HL-60/S4 treated with phorbol 12-myristate 13-acetate at 8.2 ng/mL for 4 days and 3 days (cell line): ENCODE measurements around the gene CABP2.
"Not testable (repeated sequence)": the region's sequence is repeated elsewhere in the genome, so short reads cannot be mapped to it uniquely, and the experiment has no call there.

ENCODE experiments used
- in situ Hi-C: fragments of 300-500 bp; cut with MboI; formaldehyde crosslinking; loops from 2 replicates; pipeline ENCODE4 v1.15.0; 2022; ENCODE audit warnings: low sequenced_read_pairs

CABP2 gene

DNA sequence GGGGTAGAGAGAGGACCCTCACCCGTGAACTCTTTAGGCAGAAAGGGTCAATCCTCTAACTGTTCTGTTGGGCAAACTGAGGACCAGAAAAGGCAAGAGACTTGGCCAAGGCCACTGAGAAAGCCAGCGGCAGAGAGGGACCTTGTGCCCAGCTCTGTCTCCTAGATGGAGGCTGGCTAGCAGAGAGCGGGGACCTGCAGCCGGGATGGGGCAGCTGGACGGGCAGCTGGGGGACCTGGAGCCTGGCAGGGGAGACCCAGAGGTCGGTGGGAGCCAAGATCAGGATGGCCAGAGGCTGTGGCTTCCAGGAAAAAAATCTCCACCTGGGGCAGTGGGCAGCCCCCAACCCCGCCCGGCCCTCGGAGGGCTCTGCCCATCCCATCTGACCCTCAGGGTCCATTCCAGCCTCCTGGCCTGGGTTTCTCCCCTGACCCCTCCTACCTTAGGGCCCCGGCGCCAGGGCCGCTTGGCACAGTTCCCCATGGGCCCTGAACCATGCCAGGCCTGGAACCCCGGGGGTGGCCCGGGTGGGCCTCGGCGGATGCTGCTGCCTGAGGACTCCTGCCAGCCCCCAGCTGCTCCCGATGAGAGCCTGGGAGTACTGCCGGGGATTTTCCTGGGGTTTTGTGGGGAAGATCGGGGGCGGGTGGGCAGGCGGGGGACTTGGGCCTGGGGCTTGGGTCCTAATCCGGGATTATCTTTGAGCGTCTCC lies at the start of gene CABP2:
Gene CABP2, minus strand, starts transcription at position 603 of the 712 bp plus-strand sequence. Its CDS starts 120 bp downstream, at position 483.
- in situ Hi-C loops = no loop called here

DNA sequence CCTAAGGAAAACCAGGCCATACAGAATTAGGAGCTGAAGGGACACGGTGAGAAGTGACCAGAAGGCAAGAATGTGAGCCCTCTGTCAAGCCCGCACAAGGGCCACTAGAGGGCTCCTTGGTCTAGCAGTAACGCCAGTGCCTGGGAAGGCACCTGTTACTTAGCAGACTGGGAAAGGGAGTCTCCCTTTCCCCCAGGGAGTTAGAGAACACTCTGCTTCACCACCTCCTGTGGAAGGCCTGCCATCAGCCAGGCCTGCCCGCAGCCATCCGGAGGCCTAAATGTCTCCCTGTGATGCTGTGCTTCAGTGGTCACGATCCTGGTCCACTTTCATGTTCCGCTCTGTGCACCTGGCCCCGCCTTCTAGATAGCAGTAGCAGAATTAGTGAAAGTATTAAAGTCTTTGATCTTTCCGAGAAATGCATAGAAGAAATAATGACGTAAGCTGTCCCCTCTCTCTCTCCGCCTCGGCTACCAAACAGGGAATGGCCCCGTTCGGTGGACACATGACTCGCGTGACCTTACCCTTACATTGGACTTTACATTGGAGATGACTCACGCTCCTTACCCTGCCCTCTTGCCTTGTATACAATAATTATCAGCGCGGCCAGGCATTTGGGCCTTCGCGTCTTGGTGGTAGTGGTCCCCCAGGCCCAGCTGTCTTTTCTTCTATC lies 49.6 kb upstream of the CABP2 start:
- in situ Hi-C loops = no loop called here

DNA sequence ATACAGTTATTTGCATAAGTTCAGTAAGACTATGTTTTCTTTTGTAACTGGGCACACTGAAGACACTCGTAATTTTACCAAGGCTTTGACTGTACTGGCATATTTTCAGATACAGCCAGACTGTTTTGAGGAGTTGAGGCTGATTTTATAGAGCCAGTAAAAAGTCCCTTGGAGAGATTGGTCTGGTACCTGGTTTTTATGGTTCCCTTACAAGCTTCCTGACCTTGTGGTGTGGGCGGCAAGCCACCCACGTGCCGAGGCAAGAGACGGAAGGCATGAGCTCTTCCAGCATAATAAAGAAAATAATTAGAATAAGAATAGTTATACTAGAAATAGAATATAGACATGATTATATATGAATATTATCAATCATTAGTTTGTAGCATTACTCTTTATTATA lies 49.1 kb upstream of the CABP2 start:
- in situ Hi-C loops = no loop called here

DNA sequence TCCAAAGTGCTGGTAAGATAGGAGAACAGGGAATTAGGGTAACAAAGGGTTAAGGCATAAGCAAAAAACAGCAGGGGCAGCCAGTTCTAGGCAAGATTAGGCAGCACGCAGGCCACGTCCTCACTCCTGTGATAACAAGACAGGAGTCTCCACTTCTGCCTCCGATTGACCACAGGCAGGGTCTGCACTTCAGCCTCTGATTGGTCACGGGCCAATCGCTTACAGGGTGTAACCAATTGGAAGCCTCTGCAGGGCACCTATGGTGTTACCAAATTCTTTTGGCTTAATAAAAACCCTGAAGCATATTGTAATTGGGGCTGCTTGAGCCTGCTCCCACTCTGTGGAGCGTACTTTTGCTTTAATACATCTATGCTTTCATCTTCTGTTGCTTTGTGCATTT lies 48.2 kb upstream of the CABP2 start:
- in situ Hi-C loops = no loop called here

DNA sequence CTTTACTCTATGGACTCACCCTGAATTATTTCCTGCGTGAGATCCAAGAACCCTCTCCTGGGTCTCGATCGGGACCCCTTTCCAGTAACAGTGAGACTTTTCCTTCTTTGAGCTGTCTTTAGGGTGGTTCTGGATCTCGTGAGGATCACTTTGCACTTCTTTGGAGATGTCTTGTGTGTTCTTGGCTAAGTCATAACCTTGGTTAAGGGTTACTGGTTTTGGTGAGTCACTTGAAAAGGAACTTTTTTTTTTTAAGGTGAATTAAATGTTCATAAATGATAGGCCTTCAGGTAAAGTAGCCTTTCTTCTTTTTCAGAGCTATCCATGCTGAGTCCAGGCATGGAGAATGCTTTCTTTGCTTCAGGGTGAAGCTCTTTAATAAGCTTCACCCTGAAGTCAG lies 41.0 kb upstream of the CABP2 start:
- in situ Hi-C loops = no loop called here

DNA sequence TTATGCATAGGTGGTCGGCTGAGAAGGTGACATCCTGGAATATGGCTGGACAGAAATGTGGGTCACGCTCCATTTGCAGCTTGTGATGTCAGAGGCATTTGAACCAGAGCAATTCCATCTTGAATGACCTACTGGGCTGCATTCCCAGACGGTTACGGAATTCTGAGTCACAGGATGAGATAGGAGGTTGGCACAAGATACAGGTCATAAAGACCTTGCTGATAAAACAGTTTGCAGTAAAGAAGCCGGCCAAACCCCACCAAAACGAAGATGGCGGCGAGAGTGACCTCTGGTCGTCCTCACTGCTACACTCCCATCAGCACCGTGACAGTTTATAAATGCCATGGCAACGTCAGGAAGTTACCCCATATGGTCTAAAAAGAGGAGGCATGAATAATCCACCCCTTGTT lies 40.5 kb upstream of the CABP2 start:
- in situ Hi-C loops = not testable (repeated sequence)

DNA sequence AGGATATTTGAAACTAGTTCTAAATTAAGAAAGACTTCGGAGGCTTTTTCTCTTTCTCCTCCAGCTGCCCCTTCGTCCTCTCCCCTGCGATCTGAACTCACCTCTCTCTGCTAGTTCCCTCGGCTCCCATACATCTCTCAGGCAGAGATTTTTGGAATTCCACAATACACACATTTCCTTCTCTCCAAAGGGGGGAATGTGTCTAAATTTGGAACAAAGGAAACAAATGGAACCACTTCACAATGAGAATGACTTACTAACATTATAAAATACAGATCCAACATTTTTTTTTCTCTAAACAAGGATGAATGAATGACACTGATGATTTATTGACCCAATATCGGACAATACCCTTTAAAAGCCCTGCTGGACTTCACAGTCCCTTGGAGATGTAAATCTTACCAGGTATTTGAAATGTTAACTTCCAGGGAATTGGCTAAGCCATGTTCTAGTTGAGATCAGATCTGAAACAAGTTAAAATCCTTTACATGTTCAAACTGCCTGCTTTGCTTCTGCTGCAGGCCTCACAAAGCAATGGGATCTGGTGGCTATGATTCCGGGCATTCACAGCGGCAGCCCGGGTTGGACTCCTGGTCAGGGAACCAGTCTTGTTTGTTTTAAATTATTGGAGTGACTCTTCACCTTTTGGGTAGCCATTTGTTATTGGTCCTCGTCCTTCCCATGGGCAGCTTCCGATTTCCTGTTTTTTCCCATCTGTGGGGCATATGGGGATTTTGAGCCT lies 39.9 kb upstream of the CABP2 start:
- in situ Hi-C loops = no loop called here

DNA sequence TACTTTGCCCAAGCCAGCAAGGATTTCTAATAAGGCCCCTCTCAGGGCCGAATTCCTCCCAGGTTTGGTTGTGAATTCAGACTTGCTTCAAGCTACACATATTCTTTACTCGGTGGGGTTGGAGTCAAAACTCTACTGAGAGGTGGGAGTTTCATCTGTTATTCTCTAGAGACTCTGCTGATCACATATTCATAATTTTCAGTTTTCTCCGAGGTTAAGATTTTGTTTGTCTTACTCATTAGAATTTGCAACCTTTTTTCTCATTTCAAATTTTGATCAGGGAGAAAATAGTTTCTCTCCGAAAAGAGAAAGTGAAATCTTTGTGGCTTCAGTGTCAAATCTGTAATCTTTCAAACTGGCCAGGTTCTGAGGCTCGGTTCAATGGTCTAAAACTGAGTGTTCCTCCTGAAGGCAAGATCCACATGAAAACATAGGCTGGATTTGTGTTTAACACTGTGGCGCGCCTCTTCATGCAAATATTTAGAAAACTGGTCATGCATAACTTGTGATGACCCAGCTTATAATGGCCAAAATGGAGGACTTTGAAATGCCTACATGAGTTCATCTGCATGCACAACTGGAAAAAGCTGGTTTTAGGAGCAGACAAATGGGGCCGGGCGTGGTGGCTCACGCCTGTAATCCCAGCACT lies 38.8 kb upstream of the CABP2 start:
- in situ Hi-C loops = no loop called here

DNA sequence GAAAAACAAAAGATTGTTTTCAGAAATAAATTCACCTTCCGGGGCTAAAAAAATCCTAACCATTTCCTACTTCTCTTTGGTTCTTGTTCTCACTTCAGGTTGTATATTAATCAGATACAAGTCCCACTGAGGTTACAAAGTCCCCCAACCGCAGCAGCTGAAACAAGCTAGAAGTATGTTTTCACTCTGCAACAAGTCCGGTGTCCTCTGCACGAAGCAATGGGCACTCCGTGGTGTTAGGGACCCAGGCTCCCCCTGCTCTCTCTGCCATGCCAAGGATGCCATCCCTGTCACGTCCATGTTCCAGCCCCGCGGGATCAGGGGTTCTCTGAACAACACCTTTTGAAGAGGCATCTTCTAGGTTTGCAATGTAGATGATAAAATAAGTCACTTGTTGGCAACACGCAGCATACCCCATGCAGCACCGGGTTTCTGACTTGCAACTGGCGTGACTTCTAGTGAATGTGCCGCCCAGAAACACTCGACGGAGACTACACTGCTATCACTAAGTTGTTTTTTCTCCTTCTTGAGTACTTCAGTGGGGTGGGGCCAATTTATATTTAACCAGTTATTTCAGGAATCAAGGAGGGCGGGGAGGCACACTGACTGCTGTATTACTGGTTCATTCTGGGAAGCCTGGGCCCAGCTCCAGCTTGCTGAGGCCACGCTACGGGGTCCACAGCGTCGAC lies 35.0 kb upstream of the CABP2 start:
- in situ Hi-C loops = no loop called here

DNA sequence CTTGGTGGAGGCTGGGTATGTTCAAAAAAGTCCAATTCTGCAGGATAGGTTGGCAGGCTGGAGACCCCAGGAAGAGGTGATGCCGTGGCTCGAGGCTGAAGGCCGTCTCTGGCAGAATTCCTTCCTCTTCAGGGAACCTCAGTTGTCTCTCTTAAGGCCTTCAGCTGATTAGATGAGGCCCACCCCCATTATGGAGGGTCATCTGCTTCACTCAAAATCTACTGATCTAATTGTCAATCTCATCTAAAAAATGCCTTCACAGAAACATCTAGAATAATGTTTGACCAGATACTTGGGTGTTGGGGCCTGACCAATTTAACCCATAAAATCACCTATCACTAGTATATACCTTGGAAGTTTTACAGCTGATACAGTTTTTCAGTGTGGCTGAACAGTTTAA lies 33.0 kb upstream of the CABP2 start:
- in situ Hi-C loops = no loop called here

DNA sequence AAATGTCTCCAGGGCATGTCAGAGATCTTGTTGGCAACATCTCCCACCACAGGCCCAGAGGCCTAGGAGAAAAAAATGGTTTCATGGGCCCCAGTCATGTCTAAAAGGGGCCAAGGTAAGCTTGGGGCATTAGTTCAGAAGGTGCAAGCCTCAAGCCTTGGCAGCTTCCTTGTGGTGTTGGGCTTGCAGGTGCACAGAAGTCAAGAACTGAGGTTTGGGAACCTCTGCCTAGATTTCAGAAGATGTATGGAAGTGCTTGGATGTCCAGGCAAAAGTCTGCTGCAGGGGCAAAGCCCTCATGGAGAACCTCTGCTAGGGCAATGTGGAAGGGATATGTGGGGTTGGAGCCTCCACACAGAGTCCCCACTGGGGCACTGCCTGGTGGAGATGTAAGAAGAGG lies 28.5 kb upstream of the CABP2 start:
- in situ Hi-C loops = not testable (repeated sequence)

DNA sequence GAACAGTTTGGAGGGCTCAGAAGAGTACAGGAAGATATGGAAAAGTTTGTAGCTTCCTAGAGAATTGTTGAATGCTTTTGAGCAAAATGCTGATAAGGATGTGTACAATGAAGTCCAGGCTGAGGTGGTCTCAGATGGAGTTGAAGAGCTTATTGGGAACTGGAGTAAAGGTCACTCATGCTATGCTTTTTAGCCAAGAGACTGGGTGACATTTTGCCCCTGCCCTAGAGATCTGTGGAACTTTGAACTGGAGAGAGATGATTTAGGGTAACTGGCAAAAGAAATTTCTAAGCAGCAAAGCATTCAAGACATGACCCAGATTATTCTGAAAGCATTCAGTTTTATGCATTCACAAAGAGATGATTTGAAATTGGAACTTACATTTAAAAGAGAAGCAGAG lies 27.9 kb upstream of the CABP2 start:
- in situ Hi-C loops = no loop called here

DNA sequence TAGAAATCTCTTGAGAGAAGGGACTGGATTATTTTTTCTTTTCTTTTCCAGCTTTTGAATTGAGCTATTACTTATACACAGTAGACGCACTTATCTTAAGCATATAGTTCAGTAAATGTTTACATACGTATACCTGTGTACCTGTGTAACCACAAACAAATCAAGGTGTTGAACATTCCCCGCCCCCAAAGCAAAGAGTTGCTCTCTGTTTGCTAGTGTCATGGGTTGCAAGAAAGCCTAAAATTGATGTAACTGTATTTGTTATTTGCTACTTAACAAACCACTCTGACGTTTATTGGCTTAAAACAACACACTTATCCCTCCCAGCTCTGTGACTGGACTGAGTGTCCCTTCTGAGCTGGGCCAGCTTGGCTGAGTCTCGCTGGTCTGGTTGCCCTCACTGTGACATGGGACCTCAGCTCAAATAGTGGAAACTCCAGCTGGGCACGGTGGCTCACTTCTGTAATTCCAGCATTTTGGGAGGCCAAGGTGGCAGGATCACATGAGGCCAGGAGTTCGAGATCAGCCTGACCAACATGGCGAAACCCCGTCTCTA lies 25.4 kb upstream of the CABP2 start:
- in situ Hi-C loops = no loop called here

DNA sequence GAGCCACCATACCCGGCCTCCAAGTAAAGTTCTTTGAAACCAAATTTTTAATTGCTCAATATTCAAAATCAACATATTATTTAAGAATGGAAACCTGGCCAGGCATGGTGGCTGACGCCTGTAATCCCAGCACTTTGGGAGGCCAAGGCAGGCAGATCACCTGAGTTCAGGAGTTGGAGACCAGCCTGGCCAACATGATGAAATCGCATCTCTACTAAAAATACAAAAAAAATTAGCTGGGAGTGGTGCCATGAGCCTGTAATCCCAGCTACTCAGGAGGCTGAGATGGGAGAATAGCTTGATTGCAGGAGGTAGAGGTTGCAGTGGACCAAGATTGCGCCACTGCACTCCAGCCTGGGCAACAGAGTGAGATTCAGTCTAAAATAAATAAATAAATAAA lies 24.9 kb upstream of the CABP2 start:
- in situ Hi-C loops = not testable (repeated sequence)

DNA sequence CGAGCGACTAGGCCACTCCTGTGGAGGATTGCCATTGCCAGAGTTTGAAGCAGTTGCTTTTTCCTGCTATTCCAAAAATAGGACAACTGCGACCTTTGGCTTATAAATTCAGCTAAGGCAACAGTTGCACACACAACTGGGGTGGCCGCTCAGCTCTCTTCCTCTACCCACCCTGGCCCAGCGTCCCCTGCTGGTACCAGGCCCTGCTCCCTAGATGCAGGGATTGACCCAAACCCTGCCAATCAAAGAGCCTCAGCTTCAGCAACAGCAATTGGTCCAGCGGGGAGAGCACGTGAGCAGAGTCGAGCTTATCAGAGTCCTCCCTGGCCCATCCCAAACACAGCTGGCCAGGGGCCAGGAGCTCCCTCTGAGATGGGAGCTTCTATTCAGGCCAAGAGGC lies 22.0 kb upstream of the CABP2 start:
- in situ Hi-C loops = no loop called here

DNA sequence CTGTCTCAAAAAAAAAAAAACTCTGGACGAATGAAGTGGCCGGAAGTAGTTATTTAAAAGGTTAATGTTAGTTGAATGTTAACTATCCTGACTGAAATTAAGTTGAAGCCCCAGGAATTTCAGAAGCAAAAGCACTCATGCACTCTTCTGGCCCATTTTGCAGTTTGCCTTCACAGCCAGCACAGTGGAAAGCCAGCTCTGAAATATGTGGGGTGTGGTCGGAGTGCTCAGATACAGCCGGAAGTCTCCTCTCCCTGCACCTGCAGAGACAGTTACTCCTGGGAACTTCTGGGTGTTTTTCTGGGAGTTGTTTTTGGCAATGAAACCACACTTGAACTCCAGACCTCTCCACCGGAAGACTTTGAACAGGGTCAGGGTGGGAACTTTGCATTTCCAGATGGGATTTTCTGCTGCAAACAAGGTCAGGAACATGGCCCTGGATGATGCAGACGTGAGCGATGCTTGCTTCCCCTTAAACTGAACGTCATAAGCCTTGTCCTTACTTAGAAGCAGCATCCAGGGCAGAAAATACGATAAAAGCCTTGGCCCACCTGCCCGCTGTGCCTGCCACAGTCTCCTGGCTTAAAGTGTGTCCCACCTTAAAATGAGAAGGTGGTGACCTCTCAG lies 21.5 kb upstream of the CABP2 start:
- in situ Hi-C loops = no loop called here

DNA sequence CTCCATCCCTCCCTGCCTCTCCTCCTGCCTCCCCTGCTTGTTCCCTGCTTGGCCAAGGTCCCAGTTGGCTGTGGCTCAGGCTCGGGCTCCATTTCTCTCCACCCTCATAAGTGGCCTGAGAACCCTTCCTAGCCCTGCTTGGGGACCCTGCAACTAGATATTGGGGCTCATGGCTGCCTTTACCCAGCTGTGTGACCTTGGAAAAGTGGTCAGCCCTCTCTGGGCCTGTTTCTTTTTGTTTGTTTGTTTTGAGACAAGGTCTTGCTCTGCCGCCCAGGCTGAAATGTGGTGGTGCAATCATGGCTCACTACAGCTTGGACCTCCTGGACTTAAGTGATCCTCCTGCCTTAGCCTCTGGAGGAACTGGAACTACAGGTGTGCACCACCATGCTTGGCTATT lies 20.3 kb upstream of the CABP2 start:
- in situ Hi-C loops = no loop called here

DNA sequence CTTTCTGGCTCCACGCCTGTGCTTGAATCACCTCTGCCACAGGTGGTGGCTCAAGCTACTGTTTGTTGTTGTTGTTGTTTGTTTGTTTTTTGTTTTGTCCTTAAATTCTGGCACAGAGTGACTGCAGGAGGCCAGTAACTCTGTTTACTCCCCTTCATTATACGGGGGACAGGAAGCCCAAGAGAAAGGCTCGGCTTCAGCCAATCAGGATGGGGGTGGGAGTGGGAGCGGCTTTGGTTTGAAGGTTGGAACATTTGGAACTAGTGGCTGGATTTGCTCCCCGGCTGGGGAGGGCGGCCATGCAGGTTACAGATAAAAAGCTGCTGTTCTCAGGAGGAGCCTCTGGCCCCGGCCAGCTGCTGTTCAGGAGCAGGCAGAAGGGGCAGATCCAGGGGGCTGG lies 19.7 kb upstream of the CABP2 start:
- in situ Hi-C loops = no loop called here

DNA sequence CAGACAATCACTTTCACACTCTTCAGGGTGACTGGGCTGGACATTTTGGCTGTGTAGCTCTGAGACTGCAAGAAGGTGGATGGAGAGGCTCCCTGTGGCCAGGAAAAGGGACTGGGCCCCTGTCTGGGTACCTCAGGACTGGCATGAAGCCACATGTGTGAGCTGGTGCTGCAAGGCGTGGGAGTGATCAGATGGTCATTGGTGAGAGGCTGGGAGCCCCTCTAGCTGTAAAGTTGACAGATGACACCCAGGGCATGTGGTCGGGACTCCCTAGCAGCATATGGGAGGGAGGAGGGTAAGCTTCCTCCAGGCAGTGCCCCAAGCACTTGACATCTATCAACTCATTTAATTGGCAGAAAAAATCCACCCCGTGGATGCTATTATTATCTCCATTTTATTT lies 18.9 kb upstream of the CABP2 start:
- in situ Hi-C loops = no loop called here

DNA sequence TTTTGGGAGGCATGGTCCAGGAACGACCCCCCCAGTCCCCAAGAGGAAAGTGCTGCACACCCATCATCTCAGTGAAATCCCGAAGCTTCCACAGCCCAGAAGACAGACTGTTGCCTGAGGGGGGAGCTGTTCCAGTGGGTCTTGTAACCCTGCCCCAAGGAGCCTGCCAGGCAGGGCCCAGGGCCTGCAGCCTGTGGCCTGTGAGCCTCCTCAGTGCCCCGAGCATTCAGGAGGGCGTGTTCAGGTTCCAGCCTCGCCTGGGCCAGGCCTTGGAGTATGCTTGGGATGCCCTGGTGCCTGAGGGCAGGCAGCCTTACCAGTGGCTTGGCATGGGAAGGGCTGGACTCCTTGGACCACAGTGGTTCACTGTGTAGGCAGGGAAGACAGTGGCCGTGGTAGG lies 18.0 kb upstream of the CABP2 start:
- in situ Hi-C loops = no loop called here
